Keratinocyte (primary cell): ENCODE results near the gene FHIT. TPM values are rescaled to one million over a fixed set of nuclear protein-coding genes. Genes with fewer than 3 reads are reported as not detected.

ENCODE experiments used
- DNase-seq: peaks from one replicate; pipeline ENCODE4 v3.0.0-alpha.2; 2011; ENCODE audit warnings: low read depth, missing footprints, low spot score
- FAIRE-seq: peaks from 2 replicates; lab custom pipeline; 2011; peaks lifted over from hg19 to GRCh38; lab: Jason Lieb, UNC
- H2AFZ ChIP-seq: 2 replicates; pipeline ENCODE4 v1.6.0; 2012; ENCODE audit warnings: low read length, control low read depth, inconsistent platforms; ENCODE audit not compliant: control insufficient read depth
- H3K27ac ChIP-seq: 2 replicates; pipeline ENCODE4 v1.5.1; 2011; ENCODE audit warnings: low read length; ENCODE audit not compliant: control insufficient read depth, insufficient read depth
- H3K27me3 ChIP-seq: 3 replicates; pipeline ENCODE4 v1.6.0; 2011; ENCODE audit warnings: low read length; ENCODE audit not compliant: control insufficient read depth, insufficient read depth; ENCODE audit errors: extremely low read depth
- H3K36me3 ChIP-seq, 2 experiments: 2 replicates in 1 of 2; 3 replicates in 1 of 2; pipeline ENCODE4 v1.5.1; 2011; ENCODE audit warnings: low read length in 2 of 2, mild to moderate bottlenecking in 1 of 2; ENCODE audit not compliant: control insufficient read depth in 2 of 2, insufficient read depth in 2 of 2; ENCODE audit errors: extremely low read depth in 1 of 2
- H3K4me1 ChIP-seq: 3 replicates; pipeline ENCODE4 v1.5.1; 2011; ENCODE audit warnings: low read length; ENCODE audit not compliant: control insufficient read depth, insufficient read depth; ENCODE audit errors: extremely low read depth
- H3K4me2 ChIP-seq: 3 replicates; pipeline ENCODE4 v1.6.0; 2011; ENCODE audit warnings: low read depth, low read length; ENCODE audit not compliant: control insufficient read depth, insufficient read depth; ENCODE audit errors: extremely low read depth
- H3K4me3 ChIP-seq, 3 experiments: fragments of 200-600 bp in 1 of 3; sonication (generic) in 1 of 3; 2 replicates in 2 of 3; 3 replicates in 1 of 3; pipeline ENCODE4 v1.5.1; 2011 to 2016; ENCODE audit warnings: low read length in 3 of 3, mild to moderate bottlenecking in 3 of 3, control low read depth in 2 of 3, inconsistent platforms in 1 of 3, low read depth in 1 of 3, mixed read lengths in 1 of 3, mixed run types in 1 of 3, moderate library complexity in 1 of 3; ENCODE audit not compliant: control insufficient read depth in 2 of 3, insufficient read depth in 2 of 3; ENCODE audit errors: extremely low read depth in 1 of 3
- H3K79me2 ChIP-seq: 2 replicates; pipeline ENCODE4 v1.6.0; 2012; ENCODE audit warnings: low read length; ENCODE audit not compliant: control insufficient read depth, insufficient read depth
- H3K9ac ChIP-seq: 3 replicates; pipeline ENCODE4 v1.6.0; 2011; ENCODE audit warnings: low read length; ENCODE audit not compliant: control insufficient read depth, insufficient read depth; ENCODE audit errors: extremely low read depth
- H3K9me1 ChIP-seq: 3 replicates; pipeline ENCODE4 v1.6.0; 2011; ENCODE audit warnings: low read length; ENCODE audit not compliant: control insufficient read depth, insufficient read depth; ENCODE audit errors: extremely low read depth
- H3K9me3 ChIP-seq: 2 replicates; pipeline ENCODE4 v1.5.1; 2012; ENCODE audit warnings: low read depth, low read length; ENCODE audit not compliant: control insufficient read depth
- H4K20me1 ChIP-seq: 3 replicates; pipeline ENCODE4 v1.6.0; 2011; ENCODE audit warnings: low read length; ENCODE audit not compliant: control insufficient read depth, insufficient read depth; ENCODE audit errors: extremely low read depth
- CTCF ChIP-seq, 3 experiments: IDR thresholded peaks in 1 of 3; conservative IDR thresholded peaks in 1 of 3; optimal IDR thresholded peaks in 1 of 3; 2 replicates in 2 of 3; 3 replicates in 1 of 3; pipeline versions ENCODE3 to v1.5.1; 2011; ENCODE audit warnings: low read length in 3 of 3, mild to moderate bottlenecking in 3 of 3, moderate library complexity in 2 of 3, control low read depth in 1 of 3, inconsistent platforms in 1 of 3; ENCODE audit not compliant: insufficient read depth in 2 of 3; ENCODE audit errors: extremely low read depth in 1 of 3
- EZH2 ChIP-seq: IDR thresholded peaks from one replicate; pipeline ENCODE4 v1.6.1; 2012; ENCODE audit warnings: inconsistent platforms, mild to moderate bottlenecking, low read length, moderate library complexity
- dilution Hi-C: fragments of 300-500 bp; cut with MboI; formaldehyde crosslinking; loops from one replicate; pipeline ENCODE4 v1.7.0; 2020; ENCODE audit warnings: low sequenced_read_pairs; ENCODE audit not compliant: extremely low pct_ligation_motif_present
- polyA plus RNA-seq, 5 experiments: library from polyadenylated mRNA; depleted of rRNA in 3 of 5; stranded (reverse) in 3 of 5; stranded (forward) in 1 of 5; unstranded in 1 of 5; fragments of >200 nt; gene quantifications; 1 replicate in 1 of 5; 2 replicates in 3 of 5; 3 replicates in 1 of 5; pipeline versions ENCODE4 v1.2.1 to v1.2.3, GENCODE V29; 2011 to 2012; ENCODE audit warnings: missing spikeins in 2 of 5, low read depth in 1 of 5, low replicate concordance in 1 of 5

Gene FHIT
- polyA plus RNA-seq, 1 donor (not counting 4 experiments of a cell fraction or from before 2014, with no cell fraction given): 2.2 TPM

DNA sequence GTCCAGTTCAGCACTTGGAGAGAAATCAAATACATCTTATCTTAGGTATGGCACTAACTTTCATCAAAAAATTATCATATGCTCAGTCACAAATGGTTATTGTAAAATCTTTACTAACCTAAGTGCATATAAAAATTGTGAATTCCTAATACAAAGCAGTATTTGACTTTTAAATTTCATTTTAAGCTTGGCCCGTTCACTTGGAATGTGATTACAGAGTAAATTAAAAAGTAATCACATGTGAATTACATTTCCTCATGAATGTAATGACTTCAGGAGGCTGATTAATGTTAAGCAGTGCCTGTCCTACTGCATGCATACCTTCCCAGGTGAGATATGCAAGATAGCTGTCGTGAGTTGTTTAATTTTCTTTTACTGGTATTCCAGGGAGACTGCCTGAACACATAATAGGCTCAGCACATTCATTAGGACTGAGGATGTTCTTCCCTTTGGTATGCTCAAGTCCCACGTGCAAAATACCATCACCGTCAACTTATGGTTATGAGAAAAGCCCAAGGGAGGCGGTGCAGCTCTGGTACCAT lies 1053.0 kb downstream of the FHIT start:
- no peaks in the 10 kb centered on the region for H3K27me3 ChIP-seq
- no peak overlapping the region for H2AFZ ChIP-seq
- FAIRE-seq: no peak
- H4K20me1 ChIP-seq: no peaks in the 10 kb centered on the region
- no peaks in the 10 kb centered on the region for H3K9me3 ChIP-seq
- dilution Hi-C loops: no loop called here
- no peak for DNase-seq
- H3K36me3 ChIP-seq: no peaks in the 10 kb centered on the region
- H3K27ac ChIP-seq: no peak overlapping the region
- no peak overlapping the region for H3K4me2 ChIP-seq
- no peaks in the 10 kb centered on the region for H3K79me2 ChIP-seq
- H3K9me1 ChIP-seq: no peaks in the 10 kb centered on the region
- TF ChIP-seq EZH2 (no peak), CTCF (optimal IDR thresholded peaks at IDR 0.05 in 1 of 3, IDR thresholded peaks at IDR 0.05 in 1 of 3, conservative IDR thresholded peaks at IDR 0.05 in 1 of 3; ENCODE audit: extremely low read depth in 1 of 3, insufficient read depth in 2 of 3, low read length in 3 of 3) (no peak)
- no peak overlapping the region for H3K9ac ChIP-seq
- no peak overlapping the region for H3K4me3 ChIP-seq
- no peaks in the 10 kb centered on the region for H3K4me1 ChIP-seq

- H3K27me3 ChIP-seq: no peaks in the 10 kb centered on the region
- H3K36me3 ChIP-seq: no peaks in the 10 kb centered on the region
- H3K4me1 ChIP-seq: no peaks in the 10 kb centered on the region
- DNase-seq (no peak), FAIRE-seq (no peak)
- no peak overlapping the region for H3K9ac ChIP-seq
- H4K20me1 ChIP-seq: no peaks in the 10 kb centered on the region
- no peaks in the 10 kb centered on the region for H3K9me3 ChIP-seq
- no peak overlapping the region for H3K27ac ChIP-seq
- H3K79me2 ChIP-seq: no peaks in the 10 kb centered on the region
- TF ChIP-seq EZH2 (no peak), CTCF (optimal IDR thresholded peaks at IDR 0.05 in 1 of 3, IDR thresholded peaks at IDR 0.05 in 1 of 3, conservative IDR thresholded peaks at IDR 0.05 in 1 of 3; ENCODE audit: extremely low read depth in 1 of 3, insufficient read depth in 2 of 3, low read length in 3 of 3) (no peak)
- dilution Hi-C loops: no loop called here
- no peak overlapping the region for H2AFZ ChIP-seq
- H3K4me3 ChIP-seq: no peak overlapping the region
- no peaks in the 10 kb centered on the region for H3K9me1 ChIP-seq
- H3K4me2 ChIP-seq: no peak overlapping the region
Observed at GRCh38 chr3:60192297-60193114, 1058.7 kb downstream of the FHIT start.
